ENCODE measurements around the gene TRIO.

The TRIO gene

GRCh38 chr5:14200312-14200990 is 57.3 kb downstream of the TRIO start:
- H3K79me2 ChIP-seq (ENCODE audit: insufficient read depth, low read length), result no peaks in the 10 kb centered on the region
- no peak overlapping the region for H3K4me3 ChIP-seq (ENCODE audit: low read depth in 1 of 2, low read length in 2 of 2)
- H3K27me3 ChIP-seq (ENCODE audit: insufficient read depth, low read length, poor library complexity), result peaks cover 3% of the 10 kb centered on the region
- no peak overlapping the region for H3K9ac ChIP-seq (ENCODE audit: low read depth, low read length)
- H3K4me2 ChIP-seq (ENCODE audit: insufficient read depth, low read length), result no peak overlapping the region
- H3K9me3 ChIP-seq (ENCODE audit: insufficient read depth, low read length, severe bottlenecking), result no peaks in the 10 kb centered on the region
- no peak overlapping the region for H2AFZ ChIP-seq (ENCODE audit: low read depth, low read length)
- TF ChIP-seq CTCF (IDR thresholded peaks at IDR 0.05; ENCODE audit: borderline replicate concordance, extremely low read depth, low read length, poor library complexity, severe bottlenecking) (no peak), EZH2 (IDR thresholded peaks at IDR 0.05; ENCODE audit: borderline replicate concordance, low read depth, low read length, severe bottlenecking) (no peak)
- no peak for ATAC-seq (ENCODE audit: insufficient read depth, low read depth)
- H3K36me3 ChIP-seq (ENCODE audit: insufficient read depth, low read length), result no peaks in the 10 kb centered on the region
- DNase-seq, result no peak
- no peaks in the 10 kb centered on the region for H4K20me1 ChIP-seq (ENCODE audit: insufficient read depth, low read length)
- no peaks in the 10 kb centered on the region for H3K4me1 ChIP-seq (ENCODE audit: insufficient read depth, low read length)
- H3K27ac ChIP-seq (ENCODE audit: low read length), result no peak overlapping the region

- no peaks in the 10 kb centered on the region for H3K9me3 ChIP-seq (ENCODE audit: insufficient read depth, low read length, severe bottlenecking)
- no peaks in the 10 kb centered on the region for H3K79me2 ChIP-seq (ENCODE audit: insufficient read depth, low read length)
- H3K27me3 ChIP-seq (ENCODE audit: insufficient read depth, low read length, poor library complexity), result peaks cover 3% of the 10 kb centered on the region
- H3K4me1 ChIP-seq (ENCODE audit: insufficient read depth, low read length), result no peaks in the 10 kb centered on the region
- no peak overlapping the region for H2AFZ ChIP-seq (ENCODE audit: low read depth, low read length)
- no peaks in the 10 kb centered on the region for H4K20me1 ChIP-seq (ENCODE audit: insufficient read depth, low read length)
- no peak for TF ChIP-seq CTCF (IDR thresholded peaks at IDR 0.05; ENCODE audit: borderline replicate concordance, extremely low read depth, low read length, poor library complexity, severe bottlenecking)
- no peak for TF ChIP-seq EZH2 (IDR thresholded peaks at IDR 0.05; ENCODE audit: borderline replicate concordance, low read depth, low read length, severe bottlenecking)
- no peak for DNase-seq
- no peak overlapping the region for H3K4me2 ChIP-seq (ENCODE audit: insufficient read depth, low read length)
- H3K27ac ChIP-seq (ENCODE audit: low read length), result no peak overlapping the region
- no peaks in the 10 kb centered on the region for H3K36me3 ChIP-seq (ENCODE audit: insufficient read depth, low read length)
- no peak overlapping the region for H3K4me3 ChIP-seq (ENCODE audit: low read depth in 1 of 2, low read length in 2 of 2)
- no peak for ATAC-seq (ENCODE audit: insufficient read depth, low read depth)
- H3K9ac ChIP-seq (ENCODE audit: low read depth, low read length), result no peak overlapping the region
Measured at GRCh38 chr5:14201325-14202045, 58.3 kb downstream of the TRIO start.

- no peak overlapping the region for H3K27ac ChIP-seq (ENCODE audit: low read length)
- H3K27me3 ChIP-seq (ENCODE audit: insufficient read depth, low read length, poor library complexity), result peaks cover 3% of the 10 kb centered on the region
- no peak for TF ChIP-seq CTCF (IDR thresholded peaks at IDR 0.05; ENCODE audit: borderline replicate concordance, extremely low read depth, low read length, poor library complexity, severe bottlenecking)
- TF ChIP-seq EZH2 (IDR thresholded peaks at IDR 0.05; ENCODE audit: borderline replicate concordance, low read depth, low read length, severe bottlenecking), result no peak
- DNase-seq (no peak), ATAC-seq (ENCODE audit: insufficient read depth, low read depth) (no peak)
- no peaks in the 10 kb centered on the region for H3K4me1 ChIP-seq (ENCODE audit: insufficient read depth, low read length)
- no peak overlapping the region for H3K4me3 ChIP-seq (ENCODE audit: low read depth in 1 of 2, low read length in 2 of 2)
- no peak overlapping the region for H3K9ac ChIP-seq (ENCODE audit: low read depth, low read length)
- H3K9me3 ChIP-seq (ENCODE audit: insufficient read depth, low read length, severe bottlenecking), result no peaks in the 10 kb centered on the region
- H3K4me2 ChIP-seq (ENCODE audit: insufficient read depth, low read length), result no peak overlapping the region
- no peaks in the 10 kb centered on the region for H3K79me2 ChIP-seq (ENCODE audit: insufficient read depth, low read length)
- H4K20me1 ChIP-seq (ENCODE audit: insufficient read depth, low read length), result no peaks in the 10 kb centered on the region
- no peak overlapping the region for H2AFZ ChIP-seq (ENCODE audit: low read depth, low read length)
- no peaks in the 10 kb centered on the region for H3K36me3 ChIP-seq (ENCODE audit: insufficient read depth, low read length)
Measured at GRCh38 chr5:14202462-14202861, 59.3 kb downstream of the TRIO start.
